Uterus (tissue), 2 donors: Measurements from ENCODE around the gene RCE1.

ENCODE experiments used
- CTCF ChIP-seq, 4 experiments: fragments of 200-600 bp in 2 of 4; fragments of 450-650 bp in 2 of 4; sonication (generic) in 2 of 4; IDR thresholded peaks; one replicate each; pipeline ENCODE4 v1.5.1; 2016 to 2019; ENCODE audit warnings: antibody characterized with exemption in 4 of 4, mild to moderate bottlenecking in 2 of 4, moderate library complexity in 1 of 4
- POLR2A ChIP-seq, 2 donors: fragments of 450-650 bp; IDR thresholded peaks; one replicate each; pipeline ENCODE4 v1.6.1; 2016; ENCODE audit warnings: antibody characterized with exemption in 2 of 2, mild to moderate bottlenecking in 1 of 2, moderate library complexity in 1 of 2

GRCh38 chr11:66874232-66874631, 31.0 kb downstream of the RCE1 start:
- no peak for TF ChIP-seq CTCF (IDR thresholded peaks at IDR 0.05)
- TF ChIP-seq POLR2A (IDR thresholded peaks at IDR 0.05) = no peak
